Hepatocyte (in vitro differentiated cells): ENCODE data around the gene KHDRBS2. TPM values are rescaled to one million over a fixed set of nuclear protein-coding genes. Genes with fewer than 3 reads are reported as not detected.

Experiments
- DNase-seq: peaks from one replicate; pipeline ENCODE4 v3.0.0-alpha.2; 2016; ENCODE audit warnings: low spot score
- H2AFZ ChIP-seq: fragments of 200-600 bp; sonication (generic); 2 replicates; pipeline ENCODE4 v1.6.0; 2016; ENCODE audit warnings: antibody characterized with exemption, mild to moderate bottlenecking
- H3K27ac ChIP-seq: fragments of 200-600 bp; sonication (generic); 2 replicates; pipeline ENCODE4 v1.5.1; 2016; ENCODE audit warnings: mild to moderate bottlenecking
- H3K27me3 ChIP-seq: fragments of 200-600 bp; sonication (generic); 2 replicates; pipeline ENCODE4 v1.6.1; 2016
- H3K36me3 ChIP-seq: fragments of 200-600 bp; sonication (generic); replicated peaks from 2 replicates; pipeline ENCODE4 v1.5.1; 2016; ENCODE audit warnings: low read depth; ENCODE audit not compliant: insufficient read depth
- H3K4me1 ChIP-seq: fragments of 200-600 bp; sonication (generic); 2 replicates; pipeline ENCODE4 v1.5.1; 2016; ENCODE audit warnings: mild to moderate bottlenecking, moderate library complexity; ENCODE audit not compliant: insufficient read depth
- H3K4me2 ChIP-seq: fragments of 200-600 bp; sonication (generic); 2 replicates; pipeline ENCODE4 v1.6.0; 2016
- H3K4me3 ChIP-seq: fragments of 200-600 bp; sonication (generic); 2 replicates; pipeline ENCODE4 v1.5.1; 2016; ENCODE audit warnings: mild to moderate bottlenecking
- H3K79me2 ChIP-seq: fragments of 200-600 bp; sonication (generic); 2 replicates; pipeline ENCODE4 v1.6.0; 2017; ENCODE audit warnings: mild to moderate bottlenecking
- H3K9me2 ChIP-seq: fragments of 200-600 bp; sonication (generic); replicated peaks from 2 replicates; pipeline ENCODE4 v1.6.0; 2017; ENCODE audit warnings: mild to moderate bottlenecking; ENCODE audit not compliant: insufficient read depth
- H3K9me3 ChIP-seq: fragments of 200-600 bp; sonication (generic); 2 replicates; pipeline ENCODE4 v1.5.1; 2016; ENCODE audit warnings: low read depth, mild to moderate bottlenecking
- H4K20me1 ChIP-seq: fragments of 200-600 bp; sonication (generic); 2 replicates; pipeline ENCODE4 v1.6.0; 2016; ENCODE audit warnings: mild to moderate bottlenecking; ENCODE audit not compliant: insufficient read depth, poor library complexity, severe bottlenecking
- CTCF ChIP-seq: fragments of 200-600 bp; sonication (generic); IDR thresholded peaks from 2 replicates; pipeline ENCODE4 v1.5.1; 2016; ENCODE audit warnings: antibody characterized with exemption, mild to moderate bottlenecking; ENCODE audit not compliant: poor library complexity
- EZH2 ChIP-seq: fragments of 200-600 bp; sonication (generic); IDR thresholded peaks from 2 replicates; pipeline ENCODE4 v1.6.1; 2016; ENCODE audit warnings: antibody characterized with exemption, mild to moderate bottlenecking, borderline replicate concordance
- EZH2phosphoT487 ChIP-seq: fragments of 200-600 bp; sonication (generic); IDR thresholded peaks from one replicate; pipeline ENCODE4 v1.6.1; 2018; ENCODE audit warnings: antibody characterized with exemption, mild to moderate bottlenecking, low read depth, moderate library complexity; ENCODE audit not compliant: unreplicated experiment, severe bottlenecking
- WGBS: methylation state at CpG from one replicate; pipeline ENCODE4 v1.1.6; 2016; ENCODE audit warnings: low lambda C conversion rate; ENCODE audit errors: missing lambda C conversion rate; 5-methylcytosine and 5-hydroxymethylcytosine counted together
- polyA plus RNA-seq: library from polyadenylated mRNA; unstranded; fragments of >200 nt; fragmentation: Nextera tagmentation; extraction: Ambion mirVana; gene quantifications from 2 replicates; pipeline ENCODE4 v1.2.1, GENCODE V29; 2016
- total RNA-seq: library from RNA; depleted of rRNA; stranded (reverse); fragments of >200 nt; gene quantifications from 2 replicates; pipeline ENCODE4 v1.2.3, GENCODE V29; 2014

Gene KHDRBS2
- total and polyA plus RNA-seq, 2 experiments from 2014 or later, result 5.9 to 12.3 TPM

DNA sequence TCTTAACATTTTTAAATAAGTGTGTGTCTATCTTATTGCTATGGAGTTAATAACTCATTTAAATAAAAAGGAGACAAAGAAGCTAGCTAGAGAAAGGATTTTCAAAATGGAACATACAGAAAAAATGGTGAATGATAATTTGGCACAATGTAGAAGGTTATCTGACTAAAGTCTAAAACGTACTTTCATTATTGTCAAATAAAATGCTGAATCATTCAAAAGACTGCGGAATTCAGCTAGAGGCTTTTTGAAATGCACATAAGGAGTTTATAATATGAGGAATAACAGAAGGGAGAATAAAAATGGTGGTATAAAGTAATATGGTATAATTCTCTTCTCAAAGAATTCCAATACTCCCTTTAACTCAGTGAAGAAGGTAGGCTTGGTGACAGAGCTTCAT, 597.9 kb downstream of the KHDRBS2 start:
- no peaks in the 10 kb centered on the region for H3K79me2 ChIP-seq
- H4K20me1 ChIP-seq, result no peaks in the 10 kb centered on the region
- no peaks in the 10 kb centered on the region for H3K9me3 ChIP-seq
- no peak overlapping the region for H3K27ac ChIP-seq
- WGBS, result 90% methylated on average over 2 of the region's 2 CpGs
- no peaks in the 10 kb centered on the region for H3K27me3 ChIP-seq
- no peaks in the 10 kb centered on the region for H3K4me1 ChIP-seq
- H3K4me2 ChIP-seq, result no peak overlapping the region
- H2AFZ ChIP-seq, result no peak overlapping the region
- DNase-seq, result no peak
- no peak for TF ChIP-seq EZH2phosphoT487
- no peak for TF ChIP-seq EZH2
- TF ChIP-seq CTCF, result no peak
- no peaks in the 10 kb centered on the region for H3K9me2 ChIP-seq
- H3K36me3 ChIP-seq, result no peaks in the 10 kb centered on the region
- H3K4me3 ChIP-seq, result no peak overlapping the region

GRCh38 chr6:61682562-61682961, 603.5 kb downstream of the KHDRBS2 start:
- Histone ChIP-seq H3K27ac (no peak overlapping the region), H4K20me1 (no peaks in the 10 kb centered on the region), H3K27me3 (no peaks in the 10 kb centered on the region), H3K4me3 (no peak overlapping the region), H3K9me2 (no peaks in the 10 kb centered on the region), H3K4me1 (no peaks in the 10 kb centered on the region), H3K9me3 (no peaks in the 10 kb centered on the region), H3K4me2 (no peak overlapping the region), H3K79me2 (no peaks in the 10 kb centered on the region), H3K36me3 (no peaks in the 10 kb centered on the region), H2AFZ (no peak overlapping the region)
- 60% methylated on average over 2 of the region's 2 CpGs for WGBS
- TF ChIP-seq CTCF (no peak), EZH2 (no peak), EZH2phosphoT487 (no peak)
- no peak for DNase-seq

- Histone ChIP-seq H3K9me3 (no peaks in the 10 kb centered on the region), H4K20me1 (no peaks in the 10 kb centered on the region), H3K27ac (no peak overlapping the region), H3K4me1 (no peaks in the 10 kb centered on the region), H3K4me2 (no peak overlapping the region), H3K27me3 (no peaks in the 10 kb centered on the region), H3K9me2 (no peaks in the 10 kb centered on the region), H3K4me3 (no peak overlapping the region), H3K79me2 (no peaks in the 10 kb centered on the region), H3K36me3 (no peaks in the 10 kb centered on the region), H2AFZ (no peak overlapping the region)
- 93% methylated on average over 6 of the region's 6 CpGs for WGBS
- no peak for DNase-seq
- TF ChIP-seq CTCF, result no peak
- TF ChIP-seq EZH2, result no peak
- no peak for TF ChIP-seq EZH2phosphoT487
These were observed 606.4 kb downstream of the KHDRBS2 start for GRCh38 chr6:61679625-61680024.

DNA sequence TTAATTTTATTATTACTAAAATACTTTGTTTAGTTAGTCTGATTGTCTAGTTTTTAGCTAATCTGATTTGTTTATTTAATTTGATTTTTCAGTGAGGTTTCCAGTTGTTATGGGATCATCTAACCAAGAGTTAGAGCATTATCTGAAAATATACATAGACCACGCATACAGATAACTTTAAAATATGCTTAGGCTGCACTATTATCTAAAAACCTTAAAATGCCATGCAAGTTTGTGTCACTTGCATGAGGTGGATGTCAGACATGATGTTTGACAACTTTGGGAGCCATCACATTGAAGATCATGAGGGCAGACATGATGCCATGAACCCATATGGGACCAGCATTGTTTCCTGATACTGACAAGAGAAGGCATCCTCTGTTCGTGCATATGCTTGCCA, 610.3 kb downstream of the KHDRBS2 start:
- no peaks in the 10 kb centered on the region for H3K36me3 ChIP-seq
- H3K9me3 ChIP-seq, result no peaks in the 10 kb centered on the region
- H3K4me1 ChIP-seq, result no peaks in the 10 kb centered on the region
- no peak for DNase-seq
- no peaks in the 10 kb centered on the region for H3K27me3 ChIP-seq
- H3K79me2 ChIP-seq, result no peaks in the 10 kb centered on the region
- no peaks in the 10 kb centered on the region for H4K20me1 ChIP-seq
- 95% methylated on average over 2 of the region's 2 CpGs for WGBS
- H2AFZ ChIP-seq, result no peak overlapping the region
- H3K9me2 ChIP-seq, result no peaks in the 10 kb centered on the region
- no peak overlapping the region for H3K4me2 ChIP-seq
- H3K27ac ChIP-seq, result no peak overlapping the region
- TF ChIP-seq EZH2phosphoT487 (no peak), CTCF (no peak), EZH2 (no peak)
- no peak overlapping the region for H3K4me3 ChIP-seq
